Hematopoietic multipotent progenitor cell treated with erythropoietin and hydrocortisone succinate and interleukin-3 and kit ligand, for 17 days (in vitro differentiated cells): ENCODE measurements around the gene ATRIP.

ENCODE experiments used
- DNase-seq: peaks from one replicate; pipeline ENCODE4 v3.0.0-alpha.2; 2015; ENCODE audit warnings: low spot score

ATRIP gene

GRCh38 chr3:48410205-48411040 is 36.1 kb upstream of the ATRIP start:
- no peak for DNase-seq

GRCh38 chr3:48411041-48411588 is 35.4 kb upstream of the ATRIP start:
- no peak for DNase-seq

- no peak for DNase-seq
These were observed 34.7 kb upstream of the ATRIP start for GRCh38 chr3:48411606-48412374.

- no peak for DNase-seq
These were observed 34.0 kb upstream of the ATRIP start for GRCh38 chr3:48412375-48413001.

- no peak for DNase-seq
These were observed 33.5 kb upstream of the ATRIP start for GRCh38 chr3:48413086-48413485.

- DNase-seq, result no peak
These were observed 32.9 kb upstream of the ATRIP start for GRCh38 chr3:48413611-48414010.

GRCh38 chr3:48414376-48415250 is 31.9 kb upstream of the ATRIP start:
- no peak for DNase-seq

- DNase-seq, result no peak
These were observed 31.1 kb upstream of the ATRIP start for GRCh38 chr3:48415251-48415953.

GRCh38 chr3:48416091-48416505 is 30.4 kb upstream of the ATRIP start:
- no peak for DNase-seq

- no peak for DNase-seq
These were observed 30.0 kb upstream of the ATRIP start for GRCh38 chr3:48416546-48416945.

GRCh38 chr3:48417529-48418108 is 28.9 kb upstream of the ATRIP start:
- no peak for DNase-seq

- no peak for DNase-seq
These were observed 28.4 kb upstream of the ATRIP start for GRCh38 chr3:48418140-48418539.

- DNase-seq, result no peak
These were observed 27.9 kb upstream of the ATRIP start for GRCh38 chr3:48418651-48419050.

GRCh38 chr3:48419149-48419548 is 27.4 kb upstream of the ATRIP start:
- DNase-seq, result no peak

GRCh38 chr3:48419597-48419996 is 26.9 kb upstream of the ATRIP start:
- no peak for DNase-seq

GRCh38 chr3:48420561-48420960 is 26.0 kb upstream of the ATRIP start:
- DNase-seq, result no peak

- DNase-seq, result no peak
These were observed 24.3 kb upstream of the ATRIP start for GRCh38 chr3:48422272-48422671.

- no peak for DNase-seq
These were observed 23.9 kb upstream of the ATRIP start for GRCh38 chr3:48422681-48423080.

- DNase-seq, result no peak
These were observed 23.2 kb upstream of the ATRIP start for GRCh38 chr3:48423241-48423882.
